ENCODE data around the gene HNRNPUL1.
"Not testable (repeated sequence)": the region's sequence is repeated elsewhere in the genome, so short reads cannot be mapped to it uniquely, and the experiment has no call there.

HNRNPUL1 gene

DNA sequence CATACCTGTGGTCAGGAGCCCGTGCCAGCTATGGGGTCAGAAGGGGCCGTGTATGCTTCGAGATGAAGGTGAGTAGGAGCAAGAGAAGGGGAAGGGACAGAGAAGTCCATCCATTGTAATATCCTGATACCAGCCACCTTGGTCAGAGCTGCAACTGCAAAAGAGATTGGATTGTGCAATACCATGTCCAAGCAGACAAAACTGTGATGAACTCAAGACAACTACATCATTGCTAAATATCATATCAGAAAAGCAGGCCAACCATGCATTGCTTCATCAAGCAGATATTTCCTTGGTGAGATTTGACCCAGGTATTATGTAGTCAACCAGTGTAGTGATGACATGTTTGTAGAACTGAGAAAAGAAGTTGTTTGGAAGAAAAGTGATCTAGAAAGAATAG, 12.1 kb downstream of the HNRNPUL1 start:
- DNase-seq (ENCODE audit: low spot score), result no peak

DNA sequence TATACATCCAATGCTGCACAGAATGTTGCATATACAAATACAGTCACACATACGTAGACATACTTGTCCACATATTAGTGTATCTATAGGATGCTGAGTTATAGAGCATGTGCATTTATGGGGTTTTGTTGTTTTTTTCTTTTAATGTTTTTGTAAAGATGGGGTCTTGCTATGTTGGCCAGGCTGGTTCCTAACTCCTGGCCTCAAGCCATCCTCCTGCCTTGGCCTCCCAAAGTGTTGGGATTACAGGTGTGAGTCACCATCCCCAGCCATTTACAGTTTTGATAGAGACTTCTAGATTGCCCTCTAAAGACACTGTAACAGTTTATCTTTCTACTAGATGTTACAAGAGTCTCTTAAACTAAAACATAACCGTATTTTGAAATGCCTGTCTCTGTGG, 14.3 kb downstream of the HNRNPUL1 start:
- DNase-seq (ENCODE audit: low spot score), result no peak

DNA sequence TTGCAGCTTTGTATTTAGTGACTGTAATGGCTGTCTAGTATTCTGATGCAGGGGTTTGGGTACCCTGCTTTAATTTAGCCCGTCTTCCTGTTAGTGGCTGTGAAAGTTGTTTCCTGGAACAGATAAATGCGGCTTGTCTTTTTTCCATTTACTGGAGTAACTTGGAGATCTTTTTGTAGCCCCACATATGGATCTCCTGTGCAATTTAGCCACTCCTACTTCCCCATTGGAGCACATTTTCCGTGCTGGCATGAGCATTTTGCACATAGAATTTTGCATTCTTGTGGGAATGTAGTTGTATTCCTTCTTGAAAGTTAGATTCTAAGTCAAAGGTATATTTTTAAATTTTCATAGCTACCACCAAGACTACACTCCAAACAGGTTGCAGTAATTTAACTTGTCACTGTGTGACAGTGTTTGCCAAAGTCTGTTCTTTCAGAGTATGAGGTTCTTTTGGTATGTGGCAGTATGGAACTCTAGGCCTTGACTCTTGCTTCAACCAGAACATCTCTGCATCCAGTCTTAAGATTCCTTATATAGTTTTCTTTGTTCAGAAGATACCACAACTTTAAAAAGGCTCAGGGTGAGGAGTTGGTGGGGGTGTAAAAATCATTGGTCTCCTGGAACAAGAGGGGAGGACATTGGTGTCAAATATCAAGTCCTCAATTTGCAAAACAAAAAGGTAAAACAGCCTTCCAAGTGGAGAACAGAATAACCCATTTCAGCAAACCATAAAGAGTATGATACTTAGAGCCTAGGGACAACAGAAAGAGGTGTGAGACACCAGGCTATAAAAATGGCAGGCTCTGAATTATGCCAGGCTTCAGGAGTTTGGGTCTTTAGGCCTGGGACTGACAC, 24.7 kb downstream of the HNRNPUL1 start:
- DNase-seq (ENCODE audit: low spot score), result no peak

DNA sequence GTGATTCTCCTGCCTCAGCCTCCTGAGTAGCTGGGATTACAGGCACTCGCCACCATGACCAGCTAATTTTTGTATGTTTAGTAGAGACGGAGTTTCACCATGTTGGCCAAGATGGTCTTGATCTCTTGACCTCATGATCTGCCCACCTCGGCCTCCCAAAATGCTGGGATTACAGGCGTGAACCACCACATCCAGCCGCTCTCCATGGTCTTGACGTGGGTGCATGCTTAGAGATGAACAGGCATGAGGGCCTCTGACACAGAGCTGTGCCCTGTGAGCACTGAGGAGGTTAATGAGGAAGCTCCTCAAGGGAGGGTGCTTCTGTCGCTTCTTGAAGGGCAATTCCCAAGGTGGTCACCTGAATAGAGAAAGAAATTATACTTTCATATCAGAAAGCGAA, 25.6 kb downstream of the HNRNPUL1 start:
- DNase-seq (ENCODE audit: low spot score), result not testable (repeated sequence)

DNA sequence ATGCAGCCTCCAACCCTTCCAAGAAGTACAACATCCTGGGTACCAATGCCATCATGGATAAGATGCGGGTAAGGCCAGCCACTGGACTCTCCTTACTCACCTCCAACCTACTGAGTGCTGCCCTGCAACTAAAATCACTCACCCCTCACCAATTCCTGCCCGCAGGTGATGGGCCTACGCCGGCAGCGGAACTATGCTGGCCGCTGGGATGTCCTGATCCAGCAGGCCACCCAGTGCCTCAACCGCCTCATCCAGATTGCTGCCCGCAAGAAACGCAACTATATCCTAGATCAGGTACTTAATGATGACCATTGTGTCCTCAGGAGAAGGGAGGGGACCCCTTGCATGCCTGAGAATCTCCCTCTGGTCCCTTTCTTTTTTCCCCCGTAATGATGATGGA, 30.2 kb downstream of the HNRNPUL1 start:
- no peak for DNase-seq (ENCODE audit: low spot score)

DNA sequence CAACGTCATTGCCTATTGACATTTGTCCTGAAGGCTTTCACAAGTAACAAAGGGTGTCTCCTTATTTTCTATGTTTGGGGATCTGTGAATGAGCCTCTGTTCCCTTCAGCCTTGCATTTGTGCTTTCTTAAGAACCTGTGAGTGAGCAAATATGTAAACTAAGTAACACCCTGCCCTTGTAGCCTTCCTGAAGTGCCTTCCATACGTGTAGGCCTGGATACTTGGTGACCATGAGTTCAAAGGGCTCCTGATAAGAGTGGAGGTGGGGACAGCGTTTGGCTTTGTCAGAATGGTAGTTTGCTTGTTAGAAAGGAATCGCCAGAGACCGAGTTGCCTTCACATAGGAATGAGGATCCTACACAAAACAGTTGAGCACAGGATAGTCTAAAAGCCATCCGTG, 31.3 kb downstream of the HNRNPUL1 start:
- no peak for DNase-seq (ENCODE audit: low spot score)

DNA sequence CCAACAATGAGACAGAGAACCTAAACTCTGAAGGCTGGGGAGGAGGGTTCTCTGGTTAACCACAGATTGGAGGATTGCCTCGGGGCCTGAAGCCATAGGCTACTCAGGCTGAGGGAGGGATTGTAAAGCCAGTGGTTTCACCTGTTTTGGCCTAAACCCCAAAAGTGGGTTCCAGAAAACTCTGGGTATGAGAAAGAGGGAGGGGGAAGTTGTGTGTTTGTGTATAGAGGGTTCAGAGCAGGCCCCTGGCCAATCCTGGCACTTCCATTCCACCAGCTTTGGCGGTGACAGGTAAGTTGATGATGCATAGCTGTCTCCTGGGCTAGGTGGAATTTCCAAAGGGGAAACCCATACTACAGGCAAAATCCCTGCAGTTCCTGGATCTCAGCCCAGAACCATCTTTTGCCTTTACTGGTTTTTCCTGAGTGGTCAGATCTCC, 32.3 kb downstream of the HNRNPUL1 start:
- DNase-seq (ENCODE audit: low spot score), result no peak

DNA sequence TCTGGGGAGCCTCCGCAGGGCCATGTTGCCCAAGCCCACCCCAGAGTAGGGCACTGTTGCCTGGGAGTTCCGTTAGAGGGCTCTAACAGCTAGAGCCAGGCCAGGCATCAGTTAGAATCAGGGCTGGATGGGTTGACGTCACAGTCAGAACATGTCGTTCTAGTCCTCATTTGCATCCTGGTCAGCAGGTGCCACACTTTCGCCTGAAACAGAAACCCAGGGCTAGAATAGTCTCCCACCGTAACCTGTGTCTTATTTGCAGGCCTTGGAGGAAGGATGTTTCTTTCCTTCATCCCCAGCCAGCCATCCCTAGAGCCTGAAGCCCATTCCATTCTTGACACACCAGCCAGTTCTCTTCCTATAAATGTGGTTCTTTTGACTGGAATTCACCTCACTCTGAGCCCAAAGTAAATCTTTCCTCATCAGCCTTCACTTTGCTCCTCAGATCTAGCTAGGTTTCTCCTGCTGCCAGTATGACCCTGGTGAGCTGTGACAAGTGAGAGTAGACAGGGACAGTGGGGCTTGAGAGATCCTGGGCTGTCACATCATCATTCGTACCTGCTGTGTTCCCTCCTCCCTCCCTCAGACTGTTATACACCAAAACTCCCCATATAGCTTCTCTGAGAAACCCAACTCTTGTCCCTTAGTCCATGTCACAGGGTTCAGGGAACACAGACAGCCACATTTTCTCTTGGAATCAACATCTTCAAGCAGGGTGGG, 33.6 kb downstream of the HNRNPUL1 start:
- no peak for DNase-seq (ENCODE audit: low spot score)

DNA sequence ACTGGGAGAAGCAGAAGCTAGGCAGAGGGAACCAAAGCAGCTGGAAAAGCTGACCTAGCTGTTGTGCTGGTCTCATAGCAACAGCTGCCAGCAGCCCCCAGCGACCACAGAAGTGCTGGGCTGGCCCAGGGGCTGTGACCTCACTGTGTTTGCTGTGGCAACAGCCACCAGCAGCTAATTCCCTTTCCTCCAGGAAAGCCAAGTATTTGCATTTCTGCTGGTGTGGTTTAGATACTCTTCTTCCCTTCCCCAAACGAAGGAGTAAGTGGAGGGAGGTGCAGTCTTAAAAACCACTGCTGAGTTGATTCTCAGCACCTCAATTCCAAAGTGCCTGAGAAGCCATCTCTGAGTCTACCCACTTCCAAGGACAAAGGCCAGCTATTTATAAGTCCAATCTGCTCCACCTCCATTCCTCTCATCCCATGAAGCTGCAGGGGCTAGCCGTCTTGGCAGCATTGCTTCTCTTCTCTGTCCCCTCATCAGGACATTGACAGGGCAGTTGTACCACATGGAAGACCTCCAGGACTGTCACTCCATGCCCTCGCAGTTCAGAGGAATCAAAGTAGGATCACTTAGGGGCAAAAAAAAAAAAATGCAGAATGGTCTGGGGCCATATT, 34.3 kb downstream of the HNRNPUL1 start:
- no peak for DNase-seq (ENCODE audit: low spot score)

DNA sequence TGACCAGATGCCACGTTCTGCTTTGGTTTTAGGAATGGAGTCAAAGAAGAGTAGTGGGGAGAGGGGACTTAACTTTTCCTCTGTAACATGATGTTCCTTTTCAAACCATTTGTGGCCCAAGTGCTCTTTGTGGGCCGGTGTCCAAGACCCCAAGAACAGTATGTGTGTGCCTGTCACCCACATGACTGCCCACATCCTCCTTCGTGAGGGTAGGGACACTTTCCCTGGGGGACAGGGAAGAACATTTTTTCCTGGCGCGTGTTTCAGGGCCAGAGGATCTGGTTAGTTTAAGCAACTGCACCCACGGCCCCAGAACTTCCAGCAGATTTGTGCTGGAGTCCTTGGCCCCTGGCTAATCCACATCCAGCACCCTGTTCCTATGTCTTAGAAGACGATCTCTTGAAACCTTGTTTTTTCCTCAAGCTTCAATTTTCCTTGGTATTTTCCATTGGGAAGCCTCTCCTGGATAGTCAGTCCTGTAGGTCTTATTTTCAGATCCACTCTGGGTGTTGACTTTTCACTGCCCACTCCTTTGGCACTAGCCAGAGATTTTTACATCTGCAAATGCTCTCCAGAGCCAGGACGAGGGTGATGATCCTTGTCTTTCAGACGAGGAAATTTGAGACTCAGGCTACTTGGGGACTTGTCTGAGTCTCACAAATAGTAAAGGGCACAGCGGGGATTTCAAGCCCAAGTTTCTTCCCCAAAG, 35.0 kb downstream of the HNRNPUL1 start:
- DNase-seq (ENCODE audit: low spot score), result no peak

DNA sequence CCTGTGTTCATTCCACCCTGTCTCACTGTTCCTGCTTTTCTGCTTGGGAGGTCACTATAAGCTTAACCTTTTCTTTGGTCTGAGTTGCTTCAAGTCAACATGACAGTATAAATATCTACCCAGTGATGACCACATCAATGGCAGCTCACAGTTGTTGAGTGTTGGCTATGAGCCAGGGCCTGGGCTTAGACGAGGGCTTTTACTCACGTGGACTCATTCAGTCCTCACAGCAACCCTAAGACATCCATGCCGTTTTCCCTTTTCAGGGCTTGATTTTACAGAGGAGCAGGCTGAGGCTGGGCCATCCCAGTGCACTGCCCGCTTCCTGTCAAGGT, 35.5 kb downstream of the HNRNPUL1 start:
- no peak for DNase-seq (ENCODE audit: low spot score)

DNA sequence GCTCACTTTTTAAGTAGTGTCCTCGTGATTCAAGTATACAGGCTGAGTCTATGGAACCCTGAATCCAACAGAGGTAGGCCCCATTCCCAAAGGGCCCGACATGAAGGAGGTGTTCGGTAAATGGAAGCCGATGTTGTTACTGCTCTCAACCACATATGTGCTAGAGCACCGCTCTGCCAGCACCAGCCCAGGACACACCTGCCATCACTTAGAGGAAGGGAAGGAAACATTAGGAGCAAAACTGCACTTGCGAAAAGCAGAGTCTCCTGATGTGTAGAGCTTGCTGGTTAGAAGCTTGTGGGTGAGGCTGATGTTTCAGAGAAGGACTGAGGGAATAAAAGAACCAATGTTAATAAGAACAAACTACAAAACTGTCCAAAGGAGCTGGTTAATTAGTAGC, 36.4 kb downstream of the HNRNPUL1 start:
- DNase-seq (ENCODE audit: low spot score), result no peak

DNA sequence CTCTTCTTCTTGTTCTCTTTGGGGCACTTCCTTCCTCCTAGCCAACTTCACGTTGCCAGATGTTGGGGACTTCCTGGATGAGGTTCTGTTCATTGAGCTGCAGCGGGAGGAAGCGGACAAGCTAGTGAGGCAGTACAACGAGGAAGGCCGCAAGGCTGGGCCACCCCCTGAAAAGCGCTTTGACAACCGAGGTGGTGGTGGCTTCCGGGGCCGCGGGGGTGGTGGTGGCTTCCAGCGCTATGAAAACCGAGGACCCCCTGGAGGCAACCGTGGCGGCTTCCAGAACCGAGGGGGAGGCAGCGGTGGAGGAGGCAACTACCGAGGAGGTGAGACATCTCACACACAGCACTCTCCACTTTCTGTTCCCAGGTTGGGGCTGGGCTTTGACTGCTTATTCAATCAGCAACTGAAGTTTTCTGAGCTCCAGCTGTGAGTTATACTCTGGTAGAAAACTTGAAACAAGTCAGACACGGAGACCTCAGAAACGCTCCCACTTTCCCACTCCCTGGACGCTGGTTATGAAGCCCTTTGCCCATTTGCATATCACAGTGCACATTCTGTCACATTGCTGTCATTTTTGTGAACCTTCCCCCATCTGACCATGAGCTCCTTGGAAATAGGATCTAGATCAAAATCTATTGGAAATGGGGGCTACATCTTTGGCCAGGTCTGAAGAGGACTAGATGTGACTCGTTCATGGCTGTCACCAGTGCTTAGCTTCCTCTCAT, 38.6 kb downstream of the HNRNPUL1 start:
- DNase-seq (ENCODE audit: low spot score), result no peak

DNA sequence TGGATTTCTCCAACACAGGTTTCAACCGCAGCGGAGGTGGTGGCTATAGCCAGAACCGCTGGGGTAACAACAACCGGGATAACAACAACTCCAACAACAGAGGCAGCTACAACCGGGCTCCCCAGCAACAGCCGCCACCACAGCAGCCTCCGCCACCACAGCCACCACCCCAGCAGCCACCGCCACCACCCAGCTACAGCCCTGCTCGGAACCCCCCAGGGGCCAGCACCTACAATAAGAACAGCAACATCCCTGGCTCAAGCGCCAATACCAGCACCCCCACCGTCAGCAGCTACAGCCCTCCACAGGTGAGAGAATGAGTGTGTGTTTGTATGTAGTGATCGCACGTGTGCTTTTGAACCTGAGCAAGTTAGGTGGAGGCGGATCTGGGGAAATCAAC, 39.8 kb downstream of the HNRNPUL1 start:
- no peak for DNase-seq (ENCODE audit: low spot score)

DNA sequence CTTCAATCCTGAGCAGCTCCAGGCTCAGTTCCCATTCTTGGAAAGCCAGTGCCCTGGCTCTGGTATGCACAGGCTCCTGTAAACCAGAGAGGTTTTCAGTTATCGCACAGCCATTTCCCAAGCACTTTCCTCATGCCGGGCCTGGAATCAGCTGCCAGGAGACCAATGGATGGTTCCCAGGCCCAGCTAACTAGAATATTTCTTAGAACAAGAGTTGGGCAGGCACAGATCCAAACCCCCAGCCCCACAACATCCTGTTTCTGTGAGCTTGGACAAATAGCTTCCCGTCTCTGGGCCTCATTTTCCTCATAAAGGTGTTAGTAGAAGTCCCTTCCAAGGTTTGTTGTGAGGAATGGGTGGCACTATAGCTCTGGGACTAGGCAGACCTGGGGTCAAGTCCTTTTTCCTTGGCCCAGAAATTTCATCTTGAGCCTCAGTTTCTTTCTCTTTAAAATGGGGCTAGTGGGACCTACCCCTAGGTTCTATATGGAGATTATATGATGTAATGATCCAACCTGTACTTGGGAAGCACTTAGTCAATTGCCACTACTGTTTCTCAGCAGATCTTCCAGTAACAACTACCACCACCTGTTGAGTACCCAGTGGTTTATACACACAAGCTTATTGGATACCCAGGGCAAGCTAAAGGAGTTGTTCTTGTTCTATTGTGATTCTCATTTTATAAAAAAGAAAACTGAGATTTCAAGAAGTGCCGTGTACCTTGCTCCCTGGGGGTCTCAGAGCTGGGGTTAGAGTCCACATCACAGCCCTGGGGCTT, 40.7 kb downstream of the HNRNPUL1 start:
- DNase-seq (ENCODE audit: low spot score), result no peak

DNA sequence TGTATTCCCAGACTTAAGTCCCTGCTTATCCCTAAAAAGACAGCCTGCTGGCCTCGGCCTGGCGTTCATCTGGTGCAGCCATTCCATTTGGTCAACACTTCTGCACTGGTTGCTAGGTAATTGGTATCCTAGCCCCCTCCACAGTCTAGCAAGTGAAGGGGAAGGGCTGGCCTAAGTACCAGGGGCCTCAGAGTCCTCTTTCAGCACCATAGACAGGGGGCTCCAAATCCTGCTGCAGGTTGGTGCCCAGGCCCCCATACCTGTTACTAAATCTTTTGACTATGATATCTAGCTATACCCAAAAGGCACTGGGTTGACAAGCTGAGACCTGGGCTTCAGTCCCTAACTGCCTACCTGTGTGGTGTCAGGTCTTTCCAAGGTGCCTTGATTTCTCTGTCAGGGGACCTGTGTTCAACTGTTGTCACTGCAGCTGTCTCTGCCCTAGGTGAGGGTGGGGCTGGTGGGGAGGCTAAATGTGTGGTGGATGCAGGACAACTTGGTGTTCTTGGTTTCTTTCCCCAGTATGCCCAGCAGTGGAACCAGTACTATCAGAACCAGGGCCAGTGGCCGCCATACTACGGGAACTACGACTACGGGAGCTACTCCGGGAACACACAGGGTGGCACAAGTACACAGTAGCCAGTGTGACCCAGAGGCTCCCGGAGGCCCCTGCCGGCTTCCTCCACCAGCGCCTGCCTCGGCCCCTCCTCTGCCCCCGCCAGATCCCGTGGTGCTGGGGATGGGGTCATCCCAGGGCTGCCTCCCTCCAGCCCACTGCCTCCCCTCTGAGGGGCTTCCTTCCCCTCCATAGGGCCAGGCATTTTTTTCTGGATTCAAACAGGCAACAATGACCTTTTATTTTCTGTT, 42.0 kb downstream of the HNRNPUL1 start:
- no peak for DNase-seq (ENCODE audit: low spot score)

DNA sequence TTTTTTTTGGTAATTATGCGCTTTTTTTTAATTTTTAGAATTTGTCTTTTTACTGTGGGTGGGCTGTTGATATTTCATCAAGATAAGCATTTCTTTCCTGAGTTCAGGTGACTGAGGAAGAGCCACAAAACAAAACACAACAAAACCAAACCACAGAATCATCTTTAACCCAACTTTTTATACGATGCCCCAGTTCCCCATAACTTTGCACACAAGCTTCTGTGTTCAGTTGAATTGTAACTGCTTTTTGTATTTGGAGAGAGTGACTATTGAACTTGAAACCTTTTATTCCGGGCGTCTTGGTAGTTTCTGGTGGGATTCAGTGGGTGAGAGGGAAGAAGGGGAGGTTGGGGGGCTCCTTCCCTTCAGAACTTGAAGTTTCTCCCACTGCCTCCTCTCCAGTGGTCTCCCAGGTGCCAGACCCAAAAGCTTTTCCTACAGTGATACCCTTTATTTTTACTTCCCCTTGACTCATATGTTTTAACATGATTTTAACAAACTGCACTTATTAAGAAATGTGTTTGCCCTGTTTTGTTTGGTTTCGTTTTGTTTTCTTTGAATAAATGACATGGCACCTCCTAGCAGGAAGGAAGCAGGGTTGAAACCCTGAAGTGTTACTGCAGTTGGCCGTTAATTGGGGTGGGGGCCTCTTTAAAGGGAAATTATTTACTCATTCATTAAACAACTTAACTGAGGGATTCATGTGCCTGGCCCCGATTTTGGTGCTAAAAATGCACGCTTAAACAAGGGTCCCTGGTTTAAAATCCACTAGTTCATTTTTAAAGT, 43.1 kb downstream of the HNRNPUL1 start:
- no peak for DNase-seq (ENCODE audit: low spot score)

DNA sequence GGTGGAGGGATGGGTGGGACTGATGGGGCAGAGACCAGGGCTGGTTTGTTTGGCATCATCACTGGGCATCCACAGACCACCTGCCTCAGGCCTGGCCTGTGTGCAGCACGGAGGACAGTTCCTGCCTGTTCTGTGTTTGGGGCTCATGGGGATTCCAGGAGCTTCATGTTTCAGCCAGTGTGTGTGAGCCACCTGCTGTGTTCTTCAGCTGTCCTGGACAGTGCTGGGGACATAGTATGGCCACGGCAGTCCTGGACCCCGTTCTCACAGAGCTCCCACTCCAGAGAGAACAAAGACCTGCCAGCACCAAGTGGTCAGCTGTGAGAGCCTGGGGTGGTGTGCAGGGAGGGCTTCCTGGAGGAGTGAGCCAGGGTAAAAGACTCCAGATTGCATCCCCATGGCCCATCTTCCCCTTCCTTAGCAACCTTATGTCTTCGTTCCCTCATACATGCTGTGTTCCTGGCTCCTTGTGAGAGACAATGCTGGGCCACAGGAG, 43.8 kb downstream of the HNRNPUL1 start:
- no peak for DNase-seq (ENCODE audit: low spot score)

Measured in HuH-7 (cell line).